GDM1 (cell line): ENCODE results near the gene GBP3.
"Not testable (repeated sequence)": the region's sequence is repeated elsewhere in the genome, so short reads cannot be mapped to it uniquely, and the experiment has no call there.

Experiments
- DNase-seq: peaks from one replicate; lab custom pipeline; 2025; lab: John Stamatoyannopoulos, UW

GBP3 gene

GRCh38 chr1:88979054-88979748, 43.5 kb downstream of the GBP3 start:
- DNase-seq: no peak

GRCh38 chr1:88976235-88976634, 46.4 kb downstream of the GBP3 start:
- DNase-seq: no peak

- not testable (repeated sequence) for DNase-seq
Observed at GRCh38 chr1:88974616-88975172, 48.0 kb downstream of the GBP3 start.

GRCh38 chr1:88973520-88974137, 49.0 kb downstream of the GBP3 start:
- DNase-seq: peak; percentile 1

- no peak for DNase-seq
Observed at GRCh38 chr1:88961647-88962275, 60.9 kb downstream of the GBP3 start.

GRCh38 chr1:88961081-88961480, 61.6 kb downstream of the GBP3 start:
- DNase-seq: no peak
